A172 (cell line): ENCODE data around the gene LCN1. TPM values are rescaled to one million over a fixed set of nuclear protein-coding genes. Genes with fewer than 3 reads are reported as not detected.

Experiments
- DNase-seq: peaks from one replicate; pipeline ENCODE4 v3.0.0-alpha.2; 2015; ENCODE audit warnings: low spot score
- total RNA-seq: library from RNA; depleted of rRNA; stranded (reverse); fragments of >200 nt; shearing (Covaris generic); gene quantifications from 2 replicates; pipeline ENCODE4 v1.2.3, GENCODE V29; 2014; rRNA removed

The LCN1 gene
- 0.47 TPM in 1 of 2 replicates, not detected in the other for total RNA-seq

- no peak for DNase-seq
Measured at GRCh38 chr9:135520916-135521607, at the start of gene LCN1. Gene LCN1 (plus strand): TSS chr9:135521440. CDS start chr9:135521498, 58 bp downstream.

GRCh38 chr9:135471791-135472640 is 49.2 kb upstream of the LCN1 start:
- no peak for DNase-seq

- DNase-seq = no peak
Measured at GRCh38 chr9:135473972-135474543, 47.2 kb upstream of the LCN1 start.

- no peak for DNase-seq
Measured at GRCh38 chr9:135474915-135475314, 46.3 kb upstream of the LCN1 start.

- DNase-seq = peak; percentile 77
Measured at GRCh38 chr9:135476561-135477355, 44.5 kb upstream of the LCN1 start.

GRCh38 chr9:135478191-135478590 is 43.0 kb upstream of the LCN1 start:
- no peak for DNase-seq

- DNase-seq = no peak
Measured at GRCh38 chr9:135478829-135479468, 42.3 kb upstream of the LCN1 start.

- no peak for DNase-seq
Measured at GRCh38 chr9:135479469-135480052, 41.7 kb upstream of the LCN1 start, which contains the start of gene PPP1R26. Gene PPP1R26 (plus strand): TSS chr9:135479782. CDS start chr9:135484511, 4,729 bp downstream.

GRCh38 chr9:135480071-135480939 is 40.9 kb upstream of the LCN1 start:
- DNase-seq = peak; percentile 49

- DNase-seq = no peak
Measured at GRCh38 chr9:135480940-135481310, 40.3 kb upstream of the LCN1 start.

- no peak for DNase-seq
Measured at GRCh38 chr9:135482015-135482754, 39.1 kb upstream of the LCN1 start.

- no peak for DNase-seq
Measured at GRCh38 chr9:135484460-135485277, 36.6 kb upstream of the LCN1 start.

GRCh38 chr9:135485385-135485784 is 35.9 kb upstream of the LCN1 start:
- no peak for DNase-seq

GRCh38 chr9:135485832-135486231 is 35.4 kb upstream of the LCN1 start:
- DNase-seq = no peak

- DNase-seq = no peak
Measured at GRCh38 chr9:135486267-135487065, 34.8 kb upstream of the LCN1 start.

- DNase-seq = no peak
Measured at GRCh38 chr9:135487281-135488012, 33.8 kb upstream of the LCN1 start.

- DNase-seq = no peak
Measured at GRCh38 chr9:135488013-135488330, 33.3 kb upstream of the LCN1 start.
